ENCODE measurements around the gene SLC35G4. TPM values are rescaled to one million over a fixed set of nuclear protein-coding genes. Genes with fewer than 3 reads are reported as not detected.

The SLC35G4 gene
- total RNA-seq, 1 experiment from 2014 or later: not detected

DNA sequence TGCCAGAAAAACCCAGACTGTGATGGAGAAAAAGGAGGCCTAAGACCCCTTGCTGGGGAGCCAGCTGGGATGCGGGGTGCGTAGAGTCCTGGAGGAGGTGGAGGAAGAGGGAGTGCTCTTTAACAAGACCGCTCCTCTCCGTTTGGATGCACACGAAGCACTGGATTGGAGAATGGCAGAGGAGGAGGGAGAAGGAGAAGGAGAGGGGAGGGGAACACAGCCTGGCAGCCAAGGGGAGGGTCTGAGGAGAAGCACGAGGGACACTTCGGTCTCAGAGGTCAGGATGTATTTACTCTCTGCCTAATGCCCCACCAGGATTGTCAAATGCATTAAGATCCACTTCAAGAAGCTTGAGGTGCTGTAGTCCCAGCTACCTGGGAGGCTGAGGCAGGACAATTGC, 42.0 kb upstream of the SLC35G4 start:
- Histone ChIP-seq H3K4me1 (ENCODE audit: insufficient read depth, low read length, poor library complexity, severe bottlenecking) (no peaks in the 10 kb centered on the region), H3K4me3 (ENCODE audit: low read depth, low read length, poor library complexity, severe bottlenecking) (no peak overlapping the region), H3K9me3 (ENCODE audit: low read depth, low read length, poor library complexity, severe bottlenecking) (no peaks in the 10 kb centered on the region), H3K36me3 (ENCODE audit: insufficient read depth, low read length, poor library complexity, severe bottlenecking) (no peaks in the 10 kb centered on the region), H3K27me3 (replicated peaks; ENCODE audit: insufficient read depth, low read depth, low read length, poor library complexity) (no peaks in the 10 kb centered on the region), H3K27ac (ENCODE audit: low read depth, low read length, poor library complexity, severe bottlenecking) (no peak overlapping the region)
- ChIA-PET POLR2A (ENCODE audit: low non-redundant PET) (no interaction called here), CTCF (no interaction called here)
- TF ChIP-seq CTCF (conservative IDR thresholded peaks at IDR 0.05; ENCODE audit: low read depth, low read length) (no peak), EZH2 (IDR thresholded peaks at IDR 0.05; ENCODE audit: borderline replicate concordance, low read depth, low read length, poor library complexity, severe bottlenecking) (no peak)
- intact Hi-C loops (cut with micrococcal nuclease; ENCODE audit: unreplicated experiment): no loop called here
- DNase-seq (ENCODE audit: low spot score): no peak
- no TSS peak for BruUV-seq (replicated peaks)

DNA sequence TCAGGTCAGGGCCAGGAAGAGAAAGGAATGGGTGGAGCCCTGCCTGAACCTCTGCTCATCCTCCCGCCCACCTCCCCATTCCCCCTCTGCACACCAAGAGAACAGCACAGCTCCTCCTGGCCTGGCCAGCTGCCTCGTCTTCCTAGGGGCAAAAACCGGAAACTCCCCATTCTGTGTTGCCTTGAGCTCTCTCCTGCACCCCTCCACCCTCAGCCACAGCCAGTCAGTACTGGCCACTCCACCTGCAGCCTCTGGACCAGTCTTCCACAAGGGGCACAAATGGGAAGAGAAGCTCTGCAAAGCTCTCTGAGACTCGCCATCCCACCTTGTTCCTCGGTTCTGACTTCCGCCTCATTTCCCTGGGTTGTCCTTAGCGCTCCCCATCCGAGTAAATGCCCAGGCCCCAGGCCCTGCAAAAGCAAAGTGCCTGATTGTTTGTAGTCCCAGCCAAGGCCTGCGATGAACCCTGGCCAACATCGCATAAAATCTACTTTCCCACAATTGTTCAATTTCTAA, 39.3 kb upstream of the SLC35G4 start:
- no peaks in the 10 kb centered on the region for H3K4me1 ChIP-seq (ENCODE audit: insufficient read depth, low read length, poor library complexity, severe bottlenecking)
- H3K4me3 ChIP-seq (ENCODE audit: low read depth, low read length, poor library complexity, severe bottlenecking): no peak overlapping the region
- peaks cover 23% of the 10 kb centered on the region for H3K27me3 ChIP-seq (replicated peaks; ENCODE audit: insufficient read depth, low read depth, low read length, poor library complexity)
- BruUV-seq (replicated peaks): no TSS peak
- TF ChIP-seq EZH2 (IDR thresholded peaks at IDR 0.05; ENCODE audit: borderline replicate concordance, low read depth, low read length, poor library complexity, severe bottlenecking) (no peak), CTCF (conservative IDR thresholded peaks at IDR 0.05; ENCODE audit: low read depth, low read length) (no peak)
- ChIA-PET POLR2A (ENCODE audit: low non-redundant PET) (no interaction called here), CTCF (no interaction called here)
- no peak overlapping the region for H3K27ac ChIP-seq (ENCODE audit: low read depth, low read length, poor library complexity, severe bottlenecking)
- DNase-seq (ENCODE audit: low spot score): no peak
- H3K9me3 ChIP-seq (ENCODE audit: low read depth, low read length, poor library complexity, severe bottlenecking): no peaks in the 10 kb centered on the region
- intact Hi-C loops (cut with micrococcal nuclease; ENCODE audit: unreplicated experiment): no loop called here
- no peaks in the 10 kb centered on the region for H3K36me3 ChIP-seq (ENCODE audit: insufficient read depth, low read length, poor library complexity, severe bottlenecking)

DNA sequence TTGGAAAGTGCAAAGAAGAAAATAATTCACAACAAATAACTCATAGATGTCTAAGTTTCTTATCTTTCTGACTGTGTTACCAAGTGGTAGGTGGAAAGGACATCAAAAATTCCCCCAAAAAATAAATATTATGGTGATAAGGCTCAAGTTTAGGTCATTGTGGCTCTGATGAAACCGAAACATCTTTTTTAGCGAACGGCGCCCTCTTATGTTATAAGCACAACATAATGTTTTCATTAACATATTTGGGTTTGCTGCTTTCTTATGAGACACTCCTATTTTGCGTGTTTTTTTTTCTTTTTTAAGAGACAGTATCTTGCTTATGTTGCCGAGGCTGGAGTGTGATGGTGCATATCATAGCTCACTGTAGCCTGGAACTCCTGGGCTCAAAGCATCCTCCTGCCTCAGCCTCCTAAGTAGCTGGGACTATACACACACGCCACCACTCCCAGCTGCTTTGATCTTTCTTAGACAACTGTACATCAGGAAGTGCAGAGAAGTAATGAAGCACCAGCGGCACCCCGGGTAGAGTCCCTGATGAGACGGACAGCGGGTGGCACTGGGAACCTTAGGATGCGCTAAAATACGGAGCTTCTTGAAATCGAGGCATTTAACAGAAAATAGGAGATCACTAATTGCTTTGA, 38.5 kb upstream of the SLC35G4 start:
- peak; percentile 33 for DNase-seq (ENCODE audit: low spot score)
- no TSS peak for BruUV-seq (replicated peaks)

More for the DNA sequence above, 38.5 kb upstream of the SLC35G4 start:
- Histone ChIP-seq H3K4me3 (ENCODE audit: low read depth, low read length, poor library complexity, severe bottlenecking) (no peak overlapping the region), H3K36me3 (ENCODE audit: insufficient read depth, low read length, poor library complexity, severe bottlenecking) (no peaks in the 10 kb centered on the region), H3K9me3 (ENCODE audit: low read depth, low read length, poor library complexity, severe bottlenecking) (no peaks in the 10 kb centered on the region), H3K27ac (ENCODE audit: low read depth, low read length, poor library complexity, severe bottlenecking) (no peak overlapping the region), H3K4me1 (ENCODE audit: insufficient read depth, low read length, poor library complexity, severe bottlenecking) (no peaks in the 10 kb centered on the region), H3K27me3 (replicated peaks; ENCODE audit: insufficient read depth, low read depth, low read length, poor library complexity) (peaks cover 29% of the 10 kb centered on the region)
- TF ChIP-seq EZH2 (IDR thresholded peaks at IDR 0.05; ENCODE audit: borderline replicate concordance, low read depth, low read length, poor library complexity, severe bottlenecking) (no peak), CTCF (conservative IDR thresholded peaks at IDR 0.05; ENCODE audit: low read depth, low read length) (peak; percentile 54)
- intact Hi-C loops (cut with micrococcal nuclease; ENCODE audit: unreplicated experiment): no loop called here
- CTCF ChIA-PET: no interaction called here
- POLR2A ChIA-PET (ENCODE audit: low non-redundant PET): no interaction called here
